Right cardiac atrium (tissue), 5 donors: Measurements from ENCODE around the gene SOX2. TPM values are rescaled to one million over a fixed set of nuclear protein-coding genes. Genes with fewer than 3 reads are reported as not detected.

Source experiments
- ATAC-seq, 2 donors: fragments of 200-7000 bp; cut with Tn5 transposase; one replicate each; pipeline versions ENCODE4 v1.8.0 to v1.9.1; 2020; ENCODE audit warnings: moderate library complexity in 2 of 2, mild to moderate bottlenecking in 1 of 2
- DNase-seq, 3 donors: peaks; one replicate each; pipeline ENCODE4 v3.0.0-alpha.2; 2020
- H3K27ac ChIP-seq: one replicate; pipeline ENCODE4 v1.5.1; 2013; ENCODE audit warnings: mild to moderate bottlenecking, low read length, control low read depth, moderate library complexity
- H3K27me3 ChIP-seq: one replicate; pipeline ENCODE4 v1.6.1; 2013; ENCODE audit not compliant: control insufficient read depth, insufficient read depth
- H3K4me1 ChIP-seq: one replicate; pipeline ENCODE4 v1.6.1; 2013; ENCODE audit warnings: low read length; ENCODE audit not compliant: control insufficient read depth, insufficient read depth
- H3K4me3 ChIP-seq: one replicate; pipeline ENCODE4 v1.5.1; 2013; ENCODE audit warnings: low read length, control low read depth
- H3K9me3 ChIP-seq: one replicate; pipeline ENCODE4 v1.6.1; 2013; ENCODE audit warnings: low read length; ENCODE audit not compliant: control insufficient read depth
- WGBS: extraction: QIAGEN DNeasy Blood & Tissue Kit; methylation state at CpG from one replicate; pipeline ENCODE4 v1.1.7; 2013; 5-methylcytosine and 5-hydroxymethylcytosine counted together
- intact Hi-C, 4 donors: fragments of 100-400 bp; cut with DNase I; formaldehyde crosslinking; loops; one replicate each; pipeline versions ENCODE4 v1.11.0 to v1.14.0; 2022 to 2023
- long read RNA-seq, 4 donors: library from polyadenylated mRNA; unstranded; transcript quantifications; one replicate each; pipeline ENCODE4 v2.0.0, GENCODE V29; 2020 to 2021
- polyA plus RNA-seq: library from polyadenylated mRNA; stranded (reverse); fragments of 200-250 nt; gene quantifications from one replicate; pipeline ENCODE4 v1.2.3, GENCODE V29; 2013
- total RNA-seq, 4 donors: library from RNA; stranded (reverse); fragmentation: NEBNext Ultra II Directional; extraction: Animal tissue kit (Norgen Biotek cat#: 25700); gene quantifications; one replicate each; pipeline ENCODE4 v1.2.1, GENCODE V29; 2021
- donor health status: healthy with polysubstance abuse.
- donor health status: DM: no; HTN: yes; CAD: no.
- donor health status: DM: no; HTN: no; CAD: no.
- donor health status: DM: no; HTN: yes; CAD: no; lungs with severe emphysema.
- donor health status: DM: yes; HTN: yes; CAD: no.

SOX2 gene
- under 1 TPM in 3 of 4 donors, not detected in 1; 0.17 to 0.35 (median 0.20) TPM for total RNA-seq
- 1.0 TPM for polyA plus RNA-seq
- long read RNA-seq, donor 1, partial matches to known transcripts = 0 of 1 reads
- long read RNA-seq, donor 1, other reads (novel, unspliced or antisense) = 0 of 1 reads
- long read RNA-seq, donor 2, partial matches to known transcripts = 0 of 1 reads
- long read RNA-seq, donor 2, other reads (novel, unspliced or antisense) = 0 of 1 reads
- long read RNA-seq, donor 3 = 0 reads
- long read RNA-seq, donor 4 = 0 reads

GRCh38 chr3:181711325-181712135 is at the start of gene SOX2:
Gene SOX2, plus strand, starts transcription at chr3:181711925. Its CDS starts 436 bp downstream, at chr3:181712361.
- Histone ChIP-seq H3K9me3 (no peaks in the 10 kb centered on the region), H3K4me1 (no peaks in the 10 kb centered on the region), H3K27me3 (peaks cover 6% of the 10 kb centered on the region), H3K4me3 (peak within 1 kb of the TSS; percentile 52), H3K27ac (no peak within 1 kb of the TSS)
- intact Hi-C loops = loop anchor here in 1 of 4 donors (10.0 kb wide), 1 partner anchor 533 kb away; no protein-coding TSS in a partner anchor
- ATAC-seq = peak; percentile 22 to 73
- WGBS = 4% methylated on average over 37 of the region's 37 CpGs
- DNase-seq = peak in 2 of 3 donors; percentile 40 to 63

- intact Hi-C loops = no loop called here
- no peak overlapping the region for H3K27ac ChIP-seq
- 44% methylated on average over 1 of the region's 1 CpG for WGBS
- DNase-seq (no peak), ATAC-seq (no peak)
- no peaks in the 10 kb centered on the region for H3K9me3 ChIP-seq
- no peak overlapping the region for H3K4me3 ChIP-seq
- no peaks in the 10 kb centered on the region for H3K4me1 ChIP-seq
- H3K27me3 ChIP-seq = no peaks in the 10 kb centered on the region
Measured at GRCh38 chr3:181683563-181683962, 28.2 kb upstream of the SOX2 start.

GRCh38 chr3:181687190-181687589 is 24.5 kb upstream of the SOX2 start:
- DNase-seq (no peak), ATAC-seq (no peak)
- H3K9me3 ChIP-seq = no peaks in the 10 kb centered on the region
- no peak overlapping the region for H3K27ac ChIP-seq
- no peak overlapping the region for H3K4me3 ChIP-seq
- 68% methylated on average over 1 of the region's 1 CpG for WGBS
- no peaks in the 10 kb centered on the region for H3K4me1 ChIP-seq
- intact Hi-C loops = no loop called here
- H3K27me3 ChIP-seq = no peaks in the 10 kb centered on the region

GRCh38 chr3:181687731-181688130 is 24.0 kb upstream of the SOX2 start:
- DNase-seq (no peak), ATAC-seq (no peak)
- no peak overlapping the region for H3K27ac ChIP-seq
- no peak overlapping the region for H3K4me3 ChIP-seq
- intact Hi-C loops = no loop called here
- WGBS = 59% methylated on average over 2 of the region's 2 CpGs
- H3K27me3 ChIP-seq = no peaks in the 10 kb centered on the region
- H3K9me3 ChIP-seq = no peaks in the 10 kb centered on the region
- no peaks in the 10 kb centered on the region for H3K4me1 ChIP-seq

GRCh38 chr3:181689546-181689945 is 22.2 kb upstream of the SOX2 start:
- no peaks in the 10 kb centered on the region for H3K4me1 ChIP-seq

GRCh38 chr3:181690769-181691168 is 21.0 kb upstream of the SOX2 start:
- no peak overlapping the region for H3K27ac ChIP-seq
- 85% methylated on average over 2 of the region's 2 CpGs for WGBS
- DNase-seq = no peak
- intact Hi-C loops = loop anchor here in 1 of 4 donors (10.0 kb wide), 1 partner anchor 366 kb away; no protein-coding TSS in a partner anchor
- H3K9me3 ChIP-seq = no peaks in the 10 kb centered on the region
- ATAC-seq = no peak
- no peak overlapping the region for H3K4me3 ChIP-seq
- H3K4me1 ChIP-seq = no peaks in the 10 kb centered on the region
- no peaks in the 10 kb centered on the region for H3K27me3 ChIP-seq

More at GRCh38 chr3:181689546-181689945, 22.2 kb upstream of the SOX2 start:
- no peak for DNase-seq
- ATAC-seq = no peak
- Histone ChIP-seq H3K27ac (no peak overlapping the region), H3K4me3 (no peak overlapping the region), H3K27me3 (no peaks in the 10 kb centered on the region), H3K9me3 (no peaks in the 10 kb centered on the region)
- 80% methylated on average over 3 of the region's 3 CpGs for WGBS
- intact Hi-C loops = no loop called here

GRCh38 chr3:181691901-181692300 is 19.8 kb upstream of the SOX2 start:
- no peak for ATAC-seq
- 73% methylated on average over 2 of the region's 2 CpGs for WGBS
- H3K9me3 ChIP-seq = no peaks in the 10 kb centered on the region

GRCh38 chr3:181692311-181693145 is 19.2 kb upstream of the SOX2 start:
- 63% methylated on average over 2 of the region's 2 CpGs for WGBS
- intact Hi-C loops = loop anchor here in 1 of 4 donors (10.0 kb wide), 1 partner anchor 368 kb away; no protein-coding TSS in a partner anchor
- H3K27me3 ChIP-seq = no peaks in the 10 kb centered on the region
- H3K9me3 ChIP-seq = no peaks in the 10 kb centered on the region
- no peak for ATAC-seq
- H3K4me3 ChIP-seq = no peak overlapping the region
- H3K27ac ChIP-seq = no peak overlapping the region
- H3K4me1 ChIP-seq = no peaks in the 10 kb centered on the region
- no peak for DNase-seq

More at GRCh38 chr3:181691901-181692300, 19.8 kb upstream of the SOX2 start:
- no peaks in the 10 kb centered on the region for H3K27me3 ChIP-seq
- intact Hi-C loops = loop anchor here in 1 of 4 donors (10.0 kb wide), 1 partner anchor 367 kb away; no protein-coding TSS in a partner anchor
- H3K4me3 ChIP-seq = no peak overlapping the region
- DNase-seq = no peak
- no peak overlapping the region for H3K27ac ChIP-seq
- H3K4me1 ChIP-seq = no peaks in the 10 kb centered on the region

- Histone ChIP-seq H3K4me1 (no peaks in the 10 kb centered on the region), H3K27ac (no peak overlapping the region), H3K4me3 (no peak overlapping the region), H3K9me3 (no peaks in the 10 kb centered on the region), H3K27me3 (no peaks in the 10 kb centered on the region)
- ATAC-seq (no peak), DNase-seq (no peak)
- intact Hi-C loops = loop anchor here in 1 of 4 donors (10.0 kb wide), 1 partner anchor 368 kb away; no protein-coding TSS in a partner anchor
- WGBS = 82% methylated on average over 1 of the region's 1 CpG
Measured at GRCh38 chr3:181693280-181693679, 18.4 kb upstream of the SOX2 start.

- Histone ChIP-seq H3K4me3 (peak overlapping the region; percentile 15), H3K9me3 (no peaks in the 10 kb centered on the region), H3K27ac (no peak overlapping the region), H3K4me1 (no peaks in the 10 kb centered on the region), H3K27me3 (no peaks in the 10 kb centered on the region)
- intact Hi-C loops = loop anchor here in 1 of 4 donors (10.0 kb wide), 1 partner anchor 370 kb away; no protein-coding TSS in a partner anchor
- ATAC-seq (peak; percentile 92 to 95), DNase-seq (peak; percentile 68 to 87 (median 82))
- 5% methylated on average over 53 of the region's 53 CpGs for WGBS
Measured at GRCh38 chr3:181694805-181695660, 16.7 kb upstream of the SOX2 start.
